ENCODE results near the gene NRK. TPM values are rescaled to one million over a fixed set of nuclear protein-coding genes. Genes with fewer than 3 reads are reported as not detected.

Gene NRK
- total and polyA plus RNA-seq, 9 of the 15 experiments (the other 6 are each of a cell fraction or from before 2014, with no cell fraction given): 0.07 TPM; not detected in 8

- no peaks in the 10 kb centered on the region for H4K20me1 ChIP-seq (replicated peaks; ENCODE audit: control insufficient read depth, insufficient read depth, low read length)
- H3K79me2 ChIP-seq (ENCODE audit: control insufficient read depth, insufficient read depth, low read length): no peaks in the 10 kb centered on the region
- no peak for DNase-seq (ENCODE audit: extremely low read depth in 1 of 4, low spot score in 3 of 4)
- H3K9me1 ChIP-seq (ENCODE audit: control insufficient read depth, insufficient read depth, low read length): no peaks in the 10 kb centered on the region
- TF ChIP-seq NCOA1 (IDR thresholded peaks at IDR 0.05; ENCODE audit: low read depth) (no peak), ZBTB5 (IDR thresholded peaks at IDR 0.05) (no peak), ADNP (tag; IDR thresholded peaks at IDR 0.05) (no peak), SMC3 (conservative IDR thresholded peaks at IDR 0.05; ENCODE audit: insufficient read depth, low read depth, low read length) (no peak), HEY1 (CRISPR knock-in tag; IDR thresholded peaks at IDR 0.05; ENCODE audit: borderline replicate concordance) (no peak), L3MBTL2 (IDR thresholded peaks at IDR 0.05) (no peak), RAD21 (CRISPR knock-in tag; conservative IDR thresholded peaks at IDR 0.05 in 1 of 2, IDR thresholded peaks at IDR 0.05 in 1 of 2) (no peak), ZFP1 (CRISPR knock-in tag; IDR thresholded peaks at IDR 0.05) (no peak), ZNF780A (CRISPR knock-in tag; IDR thresholded peaks at IDR 0.05) (no peak), THRAP3 (IDR thresholded peaks at IDR 0.05; ENCODE audit: borderline replicate concordance) (no peak), HNRNPL (IDR thresholded peaks at IDR 0.05; ENCODE audit: low read depth, low read length) (no peak), PHF21A (IDR thresholded peaks at IDR 0.05; ENCODE audit: borderline replicate concordance, low read depth) (no peak), ZNF224 (CRISPR knock-in tag; IDR thresholded peaks at IDR 0.05) (no peak), KLF1 (tag; IDR thresholded peaks at IDR 0.05) (no peak), CGGBP1 (CRISPR knock-in tag; IDR thresholded peaks at IDR 0.05) (no peak), MEF2A (IDR thresholded peaks at IDR 0.05; ENCODE audit: control insufficient read depth, low read depth, low read length) (no peak), ZBTB2 (IDR thresholded peaks at IDR 0.05) (no peak), ZNF511 (CRISPR knock-in tag; IDR thresholded peaks at IDR 0.05) (no peak), ZC3H8 (IDR thresholded peaks at IDR 0.05) (no peak), ZFX (CRISPR knock-in tag; IDR thresholded peaks at IDR 0.05) (no peak)
- H3K36me3 ChIP-seq (ENCODE audit: control insufficient read depth, insufficient read depth, low read length): no peaks in the 10 kb centered on the region
- no peak for ATAC-seq
- H3K9me3 ChIP-seq (replicated peaks; ENCODE audit: control insufficient read depth, insufficient read depth, low read depth, low read length): no peaks in the 10 kb centered on the region
- no peak overlapping the region for H3K4me3 ChIP-seq
- no peak overlapping the region for H2AFZ ChIP-seq (ENCODE audit: low read depth, low read length)
- in situ Hi-C loops (cut with MboI) (no loop called here), intact Hi-C loops (cut with micrococcal nuclease) (no loop called here)
- no TSS peak for BruUV-seq (replicated peaks)
- no peak overlapping the region for H3K27ac ChIP-seq (ENCODE audit: extremely low read depth, low read depth, low read length)
- FAIRE-seq: no peak
- H3K9ac ChIP-seq (ENCODE audit: insufficient read depth in 1 of 2, low read depth in 2 of 2, low read length in 2 of 2): no peak overlapping the region
- ChIA-PET POLR2A (no interaction called here), CTCF (ENCODE audit: low intra/inter-chr PET ratio) (no interaction called here)
- no peaks in the 10 kb centered on the region for H3K27me3 ChIP-seq (ENCODE audit: control insufficient read depth in 2 of 2, insufficient read depth in 2 of 2, low read length in 2 of 2)
- H3K4me2 ChIP-seq (ENCODE audit: insufficient read depth, low read length): no peak overlapping the region
- 0% methylated on average over 1 of the region's 1 CpG for WGBS (ENCODE audit: insufficient coverage, low coverage, missing lambda C conversion rate)
- H3K4me1 ChIP-seq (replicated peaks in 1 of 2; ENCODE audit: control insufficient read depth in 2 of 2, insufficient read depth in 2 of 2, low read length in 2 of 2): no peaks in the 10 kb centered on the region
Measured at GRCh38 chrX:105781804-105782203, 40.5 kb upstream of the NRK start.

All from K562 (cell line).